ENCODE results near the gene C3.

GRCh38 chr19:6717036-6717435 is 3.4 kb downstream of the C3 start:
- peak; percentile 9 for TF ChIP-seq CTCF (IDR thresholded peaks at IDR 0.05)
- no peak for TF ChIP-seq EZH2phosphoT487 (IDR thresholded peaks at IDR 0.05)
